HepG2 (cell line): ENCODE measurements around the gene NCCRP1. TPM values are rescaled to one million over a fixed set of nuclear protein-coding genes. Genes with fewer than 3 reads are reported as not detected.

Experiments
- ATAC-seq: fragments of 200-7000 bp; cut with Tn5 transposase; 3 replicates; pipeline ENCODE4 v1.9.1; 2020; ENCODE audit warnings: mild to moderate bottlenecking, moderate library complexity
- BruUV-seq: library from RNA; stranded (reverse); fragments of 400-500 nt; replicated peaks from 2 replicates; lab custom pipeline; 2021; lab: Mats Ljungman, UMichigan
- CTCF ChIA-PET: fragments of 300-600 bp; formaldehyde crosslinking; extraction: SDS; loops from one replicate; lab custom pipeline; 2021; ENCODE audit warnings: low total read pairs, inconsistent platforms, low intra/inter-chr PET ratio; lab: Yijun Ruan, JAX
- POLR2A ChIA-PET: fragments of 350-600 bp; sonication (Branson Sonifier 250); formaldehyde crosslinking; loops from one replicate; lab custom pipeline; 2020; ENCODE audit warnings: antibody characterized with exemption, inconsistent platforms; lab: Yijun Ruan, JAX
- DNase-seq: peaks from one replicate; pipeline ENCODE4 v3.0.0-alpha.2; 2015; ENCODE audit warnings: low spot score
- FAIRE-seq: peaks from 3 replicates; lab custom pipeline; 2011; peaks lifted over from hg19 to GRCh38; lab: Jason Lieb, UNC
- H2AFZ ChIP-seq: one replicate; pipeline ENCODE4 v1.6.1; 2011; ENCODE audit warnings: low read length, inconsistent platforms
- H3K27ac ChIP-seq: fragments of 300-600 bp; 3 replicates; pipeline ENCODE4 v1.8.0; 2011; ENCODE audit warnings: mixed run types, mild to moderate bottlenecking, mixed read lengths, low read length, inconsistent platforms; ENCODE audit not compliant: insufficient read depth; ENCODE audit errors: extremely low read length
- H3K27me3 ChIP-seq, 2 experiments: fragments of 200-600 bp in 1 of 2; 2 replicates in 1 of 2; 3 replicates in 1 of 2; pipeline versions ENCODE4 v1.6.0 to v1.8.0; 2011; ENCODE audit warnings: low read length in 2 of 2, mild to moderate bottlenecking in 2 of 2, moderate library complexity in 2 of 2, inconsistent platforms in 1 of 2; ENCODE audit not compliant: insufficient read depth in 2 of 2, control insufficient read depth in 1 of 2
- H3K36me3 ChIP-seq, 2 experiments: fragments of 200-600 bp in 1 of 2; replicated peaks in 1 of 2; 2 replicates in 1 of 2; 3 replicates in 1 of 2; pipeline versions ENCODE4 v1.5.1 to v1.8.0; 2011; ENCODE audit warnings: low read length in 2 of 2, inconsistent platforms in 1 of 2; ENCODE audit not compliant: insufficient read depth in 2 of 2, control insufficient read depth in 1 of 2
- H3K4me1 ChIP-seq: 2 replicates; pipeline ENCODE4 v1.5.1; 2012; ENCODE audit warnings: low read length, inconsistent platforms; ENCODE audit not compliant: insufficient read depth
- H3K4me2 ChIP-seq: 2 replicates; pipeline ENCODE4 v1.6.0; 2011; ENCODE audit warnings: low read depth, low read length, inconsistent platforms
- H3K4me3 ChIP-seq, 3 experiments: fragments of 200-600 bp in 1 of 3; sonication (generic), shearing (Covaris generic) in 1 of 3; replicated peaks in 1 of 3; 2 replicates each; pipeline ENCODE4 v1.5.1; 2011 to 2016; ENCODE audit warnings: low read length in 3 of 3, inconsistent platforms in 2 of 3, low read depth in 2 of 3, mild to moderate bottlenecking in 2 of 3, control low read depth in 1 of 3, mixed read lengths in 1 of 3; ENCODE audit not compliant: insufficient read depth in 1 of 3
- H3K79me2 ChIP-seq: one replicate; pipeline ENCODE4 v1.6.1; 2011; ENCODE audit warnings: low read length, inconsistent platforms; ENCODE audit not compliant: insufficient read depth
- H3K9ac ChIP-seq: 2 replicates; pipeline ENCODE4 v1.6.0; 2011; ENCODE audit warnings: mild to moderate bottlenecking, low read depth, low read length, inconsistent platforms; ENCODE audit not compliant: insufficient read depth
- H3K9me3 ChIP-seq: 2 replicates; pipeline ENCODE4 v1.5.1; 2012; ENCODE audit warnings: mild to moderate bottlenecking, low read length
- H4K20me1 ChIP-seq: 2 replicates; pipeline ENCODE4 v1.6.0; 2011; ENCODE audit warnings: inconsistent platforms, mild to moderate bottlenecking, low read length, moderate library complexity; ENCODE audit not compliant: insufficient read depth
- ARID3A ChIP-seq: IDR thresholded peaks from 2 replicates; pipeline ENCODE4 v1.6.1; 2012; ENCODE audit warnings: low read depth, low read length, improper control_type of control experiment
- ATRX ChIP-seq: sonication (generic); formaldehyde crosslinking; IDR thresholded peaks from 2 replicates; pipeline ENCODE4 v1.4.0; 2020; ENCODE audit warnings: missing genetic modification reagents, borderline replicate concordance
- BORCS8-MEF2B ChIP-seq: sonication (generic); formaldehyde crosslinking; IDR thresholded peaks from 2 replicates; pipeline ENCODE4 v1.8.0; 2022; ENCODE audit warnings: mild to moderate bottlenecking, missing genetic modification reagents
- CEBPG ChIP-seq: IDR thresholded peaks from 2 replicates; pipeline ENCODE4 v1.6.1; 2016
- MLX ChIP-seq: IDR thresholded peaks from 2 replicates; pipeline ENCODE4 v1.6.1; 2016
- NCOR1 ChIP-seq: fragments of 200-600 bp; sonication (generic); IDR thresholded peaks from 2 replicates; pipeline ENCODE4 v1.7.0; 2017; ENCODE audit warnings: antibody characterized with exemption, low read length, borderline replicate concordance
- SCMH1 ChIP-seq: sonication (generic); formaldehyde crosslinking; IDR thresholded peaks from 2 replicates; pipeline ENCODE4 v1.9.0; 2021; ENCODE audit warnings: missing genetic modification reagents, mild to moderate bottlenecking, borderline replicate concordance
- SMAD9 ChIP-seq: sonication (generic); formaldehyde crosslinking; IDR thresholded peaks from 2 replicates; pipeline ENCODE4 v1.5.1; 2020; ENCODE audit warnings: mild to moderate bottlenecking, missing genetic modification reagents
- SP5 ChIP-seq: IDR thresholded peaks from 2 replicates; pipeline ENCODE4 v1.6.1; 2016; ENCODE audit warnings: low read depth, borderline replicate concordance
- SUZ12 ChIP-seq: fragments of 150-350 bp; IDR thresholded peaks from 2 replicates; pipeline ENCODE4 v1.6.1; 2014; ENCODE audit warnings: low read depth, low read length
- ZNF143 ChIP-seq: sonication (generic); formaldehyde crosslinking; IDR thresholded peaks from 2 replicates; pipeline ENCODE4 v1.4.0; 2020; ENCODE audit warnings: missing genetic modification reagents
- ZNF451 ChIP-seq: sonication (generic); formaldehyde crosslinking; IDR thresholded peaks from 2 replicates; pipeline ENCODE4 v1.5.0; 2020; ENCODE audit warnings: mild to moderate bottlenecking, missing genetic modification reagents
- ZNF496 ChIP-seq: sonication (generic); formaldehyde crosslinking; IDR thresholded peaks from 2 replicates; pipeline ENCODE4 v1.8.1; 2023; ENCODE audit warnings: mild to moderate bottlenecking, moderate library complexity, missing genetic modification reagents; ENCODE audit not compliant: insufficient replicate concordance
- ZNF614 ChIP-seq: IDR thresholded peaks from 2 replicates; pipeline ENCODE4 v1.6.1; 2018; ENCODE audit warnings: missing biosample characterization, missing genetic modification reagents, inconsistent platforms, borderline replicate concordance
- ZNF7 ChIP-seq: IDR thresholded peaks from 2 replicates; pipeline ENCODE4 v1.6.1; 2016; ENCODE audit warnings: missing biosample characterization, missing genetic modification reagents
- WGBS: methylation state at CpG from one replicate; pipeline ENCODE4 v1.1.6; 2017; ENCODE audit warnings: low lambda C conversion rate; 5-methylcytosine and 5-hydroxymethylcytosine counted together
- in situ Hi-C: cut with HindIII; loops from 2 replicates; pipeline ENCODE4 v1.10.0; 2017; ENCODE audit warnings: low pct_unique_long_range_greater_than_20kb; ENCODE audit not compliant: extremely low pct_ligation_motif_present
- intact Hi-C: fragments of 100-400 bp; cut with micrococcal nuclease; formaldehyde crosslinking; loops from one replicate; pipeline ENCODE4 v1.10.0; 2022; ENCODE audit not compliant: unreplicated experiment
- polyA plus RNA-seq, 8 experiments: library from polyadenylated mRNA; depleted of rRNA in 3 of 8; stranded (reverse) in 7 of 8; unstranded in 1 of 8; fragments of >200 nt; fragmentation: Illumina TruSeq in 4 of 8; extraction: Trizol in 4 of 8; gene quantifications; 2 replicates each; pipeline versions ENCODE4 v1.2.1 to v1.2.3, GENCODE V29; 2011 to 2016; ENCODE audit warnings: low read depth in 4 of 8, missing spikeins in 1 of 8, mixed read lengths in 1 of 8; ENCODE audit not compliant: insufficient read depth in 1 of 8
- total RNA-seq, 5 experiments: library from RNA; depleted of rRNA; stranded (reverse); fragments of >200 nt; fragmentation: Illumina TruSeq; extraction: Trizol; gene quantifications; 2 replicates each; pipeline ENCODE4 v1.2.3, GENCODE V29; 2016; ENCODE audit warnings: low read depth in 1 of 5

Gene NCCRP1
- total and polyA plus RNA-seq, 2 of the 13 experiments (the other 11 are each of a cell fraction or from before 2014, with no cell fraction given): not detected

- CTCF ChIA-PET: no interaction called here
- no TSS peak for BruUV-seq
Measured at GRCh38 chr19:39236527-39236926, 39.8 kb downstream of the NCCRP1 start.

More at GRCh38 chr19:39236527-39236926, 39.8 kb downstream of the NCCRP1 start:
- in situ Hi-C loops (no loop called here), intact Hi-C loops (no loop called here)
- Histone ChIP-seq H3K36me3 (no peaks in the 10 kb centered on the region), H3K4me2 (no peak overlapping the region), H3K4me3 (no peak overlapping the region), H3K9ac (no peak overlapping the region), H3K27me3 (peaks cover 0 to under 1% of the 10 kb centered on the region in 2 experiments; a peak in 1 of 5 replicates), H4K20me1 (no peaks in the 10 kb centered on the region), H3K79me2 (no peaks in the 10 kb centered on the region), H3K4me1 (peaks cover 13% of the 10 kb centered on the region), H2AFZ (no peak overlapping the region), H3K9me3 (no peaks in the 10 kb centered on the region)
- 14% methylated on average over 9 of the region's 12 CpGs for WGBS
- POLR2A ChIA-PET: no interaction called here
- DNase-seq: no peak
- FAIRE-seq: no peak
- peak; percentile 33 for ATAC-seq
- TF ChIP-seq BORCS8-MEF2B (CRISPR knock-in tag): no peak
- no peak for TF ChIP-seq SCMH1 (CRISPR knock-in tag)
- TF ChIP-seq ZNF451 (CRISPR knock-in tag): no peak
- no peak for TF ChIP-seq ZNF7
- TF ChIP-seq ARID3A: no peak
- TF ChIP-seq ZNF614 (CRISPR knock-in tag): no peak
- TF ChIP-seq NCOR1: no peak
- no peak for TF ChIP-seq MLX
- TF ChIP-seq SP5 (CRISPR knock-in tag): no peak
- TF ChIP-seq SUZ12: no peak
- no peak for TF ChIP-seq ZNF496
- TF ChIP-seq CEBPG (CRISPR knock-in tag): no peak
- no peak for TF ChIP-seq ZNF143 (CRISPR knock-in tag)
- no peak for TF ChIP-seq SMAD9 (CRISPR knock-in tag)
- no peak for TF ChIP-seq ATRX (CRISPR knock-in tag)
- TF ChIP-seq, all 625 proteins: peak for 0
- no peak overlapping the region for H3K27ac ChIP-seq
